Prostate gland (tissue), 2 donors: ENCODE measurements around the gene CHD5.

Source experiments
- CTCF ChIP-seq, 4 experiments: fragments of 200-600 bp in 2 of 4; fragments of 450-650 bp in 2 of 4; sonication (generic) in 2 of 4; IDR thresholded peaks; 1 replicate in 3 of 4; 2 replicates in 1 of 4; pipeline ENCODE4 v1.5.1; 2016 to 2019; ENCODE audit warnings: antibody characterized with exemption in 4 of 4, mild to moderate bottlenecking in 2 of 4, moderate library complexity in 2 of 4
- POLR2A ChIP-seq: fragments of 450-650 bp; IDR thresholded peaks from one replicate; pipeline ENCODE4 v1.6.1; 2016; ENCODE audit warnings: antibody characterized with exemption, mild to moderate bottlenecking

- TF ChIP-seq CTCF (IDR thresholded peaks at IDR 0.05) = no peak
- TF ChIP-seq POLR2A = no peak
Measured at GRCh38 chr1:6140413-6140812, 39.7 kb downstream of the CHD5 start.
